ENCODE data around the gene PKD2L1.
"Not testable (repeated sequence)": the region's sequence is repeated elsewhere in the genome, so short reads cannot be mapped to it uniquely, and the experiment has no call there.

PKD2L1 gene

DNA sequence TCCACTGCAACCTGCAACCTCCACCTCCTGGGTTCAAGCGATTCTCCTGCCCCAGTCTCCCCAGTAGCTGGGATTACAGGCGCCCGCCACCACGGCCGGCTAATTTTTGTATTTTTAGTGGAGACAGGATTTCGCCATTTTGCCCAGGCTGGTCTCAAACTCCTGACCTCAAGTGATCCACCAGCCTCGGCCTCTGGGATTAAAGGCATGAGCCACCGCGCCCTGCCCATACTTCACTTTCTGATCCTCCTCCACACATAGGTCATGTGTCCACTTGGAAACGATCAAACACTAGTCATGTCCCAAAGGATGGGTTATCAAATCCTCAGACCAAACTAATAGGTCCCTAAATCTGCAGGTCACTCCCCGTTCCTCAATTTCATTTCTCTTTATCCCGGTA is 44.7 kb downstream of the PKD2L1 start:
- DNase-seq = peak; percentile 46

DNA sequence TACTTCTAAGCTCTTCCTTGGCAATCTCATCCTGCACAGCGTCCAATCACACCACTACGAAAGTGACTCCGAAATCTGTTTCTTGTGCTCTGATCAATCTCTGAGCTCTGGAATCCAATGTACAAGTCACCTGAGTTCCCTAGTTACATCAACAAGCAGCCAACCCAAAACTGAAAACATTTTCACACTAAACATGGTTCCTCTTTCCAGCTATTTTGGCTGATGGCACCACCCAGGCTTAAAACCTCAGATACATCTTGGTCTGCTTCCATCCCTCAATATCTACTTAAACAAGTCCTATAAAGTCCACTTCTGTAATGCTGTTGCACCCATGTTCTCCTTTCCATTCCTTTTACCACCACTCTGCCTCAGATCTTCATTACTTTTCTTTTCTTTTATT is 47.1 kb downstream of the PKD2L1 start:
- peak; percentile 37 for DNase-seq

DNA sequence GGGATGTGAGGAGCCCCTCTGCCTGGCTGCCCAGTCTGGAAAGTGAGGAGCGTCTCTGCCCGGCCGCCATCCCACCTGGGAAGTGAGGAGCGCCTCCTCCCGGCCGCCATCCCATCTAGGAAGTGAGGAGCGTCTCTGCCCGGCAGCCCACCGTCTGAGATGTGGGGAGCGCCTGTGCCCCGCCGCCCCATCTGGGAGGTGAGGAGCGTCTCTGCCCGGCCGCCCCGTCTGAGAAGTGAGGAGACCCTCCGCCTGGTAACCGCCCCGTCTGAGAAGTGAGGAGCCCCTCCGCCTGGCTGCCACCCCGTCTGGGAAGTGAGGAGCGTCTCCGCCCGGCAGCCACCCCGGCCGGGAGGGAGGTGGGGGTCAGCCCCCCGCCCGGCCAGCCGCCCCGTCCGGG is 53.1 kb downstream of the PKD2L1 start:
- not testable (repeated sequence) for DNase-seq

DNA sequence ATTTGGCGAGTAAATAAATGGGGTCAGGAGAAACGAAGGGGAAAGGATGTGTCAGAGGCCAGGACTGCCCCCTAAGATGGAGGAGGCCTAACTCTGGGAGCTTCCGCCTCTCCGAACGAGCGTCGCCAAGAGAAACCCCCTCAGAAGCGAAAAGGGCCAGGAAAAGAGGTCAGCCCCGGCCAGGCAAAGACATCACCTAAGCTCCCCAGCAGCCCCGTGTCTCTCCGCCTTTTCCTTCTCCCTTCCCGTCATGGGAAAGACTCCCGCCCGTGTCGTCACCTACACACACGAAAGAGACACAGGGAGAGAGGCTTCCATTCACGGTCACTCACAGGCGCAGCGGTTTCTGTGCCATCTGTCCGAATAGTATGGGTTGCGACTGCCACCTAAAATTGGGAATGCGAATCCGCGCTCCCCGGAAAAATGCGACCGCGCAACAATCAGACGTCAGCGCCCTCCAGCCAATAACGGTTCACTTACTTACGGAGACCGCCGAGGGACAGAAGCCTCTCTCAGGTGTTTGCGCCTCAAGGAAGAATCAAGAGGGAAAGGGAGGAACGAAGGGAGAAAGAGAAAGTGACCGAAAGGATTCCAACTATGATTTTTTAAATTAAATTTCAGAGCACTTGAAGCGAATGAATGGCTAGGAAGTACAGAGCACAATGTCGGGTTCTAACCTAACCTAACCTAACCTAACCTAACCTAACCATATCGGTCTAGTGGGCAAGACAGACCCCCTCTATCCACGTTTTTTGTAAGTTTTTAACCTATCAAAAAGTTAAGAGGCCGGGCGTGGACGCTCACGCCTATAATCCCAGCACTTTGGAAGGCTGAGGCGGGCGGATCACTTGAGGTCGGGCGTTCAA is 62.6 kb downstream of the PKD2L1 start, which contains the start of gene CWF19L1:
Gene CWF19L1, minus strand, starts transcription at position 400 of the 866 bp plus-strand sequence. Its CDS starts 45 bp downstream, at position 355.
- DNase-seq = peak; percentile 87

DNA sequence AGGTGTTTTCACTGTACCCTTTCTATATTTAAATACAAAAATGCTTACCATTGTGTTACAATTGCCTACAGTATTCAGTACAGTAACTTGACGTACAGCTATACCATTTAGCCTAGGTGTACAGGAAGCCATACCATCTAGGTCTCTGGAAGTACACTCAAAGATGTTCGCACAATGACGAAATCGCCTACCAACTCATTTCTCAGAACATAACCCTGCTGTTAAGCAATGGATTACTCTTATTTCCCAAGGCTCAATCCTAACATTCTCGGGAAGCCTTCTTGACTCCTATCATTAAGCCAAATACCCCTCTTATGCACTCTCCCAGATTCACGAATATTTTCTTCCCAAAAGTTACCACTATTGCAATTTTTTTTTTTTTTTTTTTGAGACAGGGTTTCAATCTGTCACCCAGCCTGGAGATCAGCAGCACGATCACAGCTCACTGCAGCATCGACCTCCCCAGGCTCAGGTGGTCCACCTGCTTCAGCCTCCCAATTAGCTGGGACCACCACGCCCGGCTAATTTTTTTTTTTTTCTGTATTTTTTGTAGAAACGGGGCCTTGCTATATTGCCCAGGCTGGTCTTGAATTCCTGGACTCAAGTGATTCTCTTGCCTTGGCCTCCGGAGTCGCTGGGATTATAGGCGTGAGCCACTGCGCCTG is 64.1 kb downstream of the PKD2L1 start:
- DNase-seq = no peak

DNA sequence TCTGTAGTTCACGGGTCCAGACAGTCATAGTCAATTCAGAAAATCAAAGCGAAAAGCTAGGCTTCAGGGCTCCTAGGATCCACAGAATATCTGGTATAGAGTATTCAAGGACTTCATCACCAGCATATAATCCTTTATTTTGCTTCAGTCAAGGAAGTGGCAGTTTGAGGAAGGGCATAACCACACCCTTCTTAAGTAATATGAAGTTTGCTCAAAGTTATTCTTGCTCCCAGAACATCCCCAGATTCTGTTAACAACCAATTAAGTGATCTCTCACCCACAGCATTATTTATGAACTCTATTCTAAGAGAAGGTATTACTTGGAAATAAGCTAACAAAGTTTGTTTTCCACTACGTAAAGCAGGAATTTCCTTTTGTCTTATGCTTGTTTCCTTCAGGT is 75.8 kb downstream of the PKD2L1 start:
- no peak for DNase-seq

DNA sequence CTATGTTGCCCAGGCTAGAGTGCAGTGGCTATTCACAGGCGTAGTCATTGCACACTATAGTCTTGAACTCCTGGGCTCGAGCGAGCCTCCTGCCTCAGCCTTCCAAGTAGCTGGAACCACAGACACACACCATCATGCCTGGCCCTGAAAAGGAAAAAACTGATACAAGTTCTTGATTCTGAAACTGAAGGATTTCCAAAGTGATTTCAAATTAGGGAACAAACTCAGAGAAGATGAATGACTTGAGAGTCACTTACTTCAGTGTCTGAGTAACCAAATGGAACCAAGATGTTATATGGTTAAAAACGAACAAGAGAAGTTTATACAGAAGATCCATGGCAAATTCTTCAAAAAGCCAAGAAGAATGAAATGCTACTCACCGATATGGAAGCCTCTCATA is 77.0 kb downstream of the PKD2L1 start:
- peak; percentile 33 for DNase-seq

DNA sequence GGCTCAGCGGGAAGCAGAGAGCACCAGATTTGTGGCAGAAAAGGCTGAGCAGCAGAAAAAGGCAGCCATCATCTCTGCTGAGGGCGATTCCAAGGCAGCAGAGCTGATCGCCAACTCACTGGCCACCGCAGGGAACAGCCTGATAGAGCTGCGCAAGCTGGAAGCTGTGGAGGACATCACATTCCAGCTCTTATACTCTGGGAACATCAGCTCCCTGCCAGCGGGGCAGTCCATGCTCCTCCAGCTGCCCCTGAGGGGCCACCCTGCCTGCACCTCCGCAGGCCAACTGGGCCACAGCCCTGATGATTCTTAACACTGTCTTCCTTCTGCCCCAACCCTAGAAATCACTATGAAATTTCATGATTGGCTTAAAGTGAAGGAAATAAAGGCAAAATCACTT is 81.2 kb downstream of the PKD2L1 start:
- DNase-seq = no peak

DNA sequence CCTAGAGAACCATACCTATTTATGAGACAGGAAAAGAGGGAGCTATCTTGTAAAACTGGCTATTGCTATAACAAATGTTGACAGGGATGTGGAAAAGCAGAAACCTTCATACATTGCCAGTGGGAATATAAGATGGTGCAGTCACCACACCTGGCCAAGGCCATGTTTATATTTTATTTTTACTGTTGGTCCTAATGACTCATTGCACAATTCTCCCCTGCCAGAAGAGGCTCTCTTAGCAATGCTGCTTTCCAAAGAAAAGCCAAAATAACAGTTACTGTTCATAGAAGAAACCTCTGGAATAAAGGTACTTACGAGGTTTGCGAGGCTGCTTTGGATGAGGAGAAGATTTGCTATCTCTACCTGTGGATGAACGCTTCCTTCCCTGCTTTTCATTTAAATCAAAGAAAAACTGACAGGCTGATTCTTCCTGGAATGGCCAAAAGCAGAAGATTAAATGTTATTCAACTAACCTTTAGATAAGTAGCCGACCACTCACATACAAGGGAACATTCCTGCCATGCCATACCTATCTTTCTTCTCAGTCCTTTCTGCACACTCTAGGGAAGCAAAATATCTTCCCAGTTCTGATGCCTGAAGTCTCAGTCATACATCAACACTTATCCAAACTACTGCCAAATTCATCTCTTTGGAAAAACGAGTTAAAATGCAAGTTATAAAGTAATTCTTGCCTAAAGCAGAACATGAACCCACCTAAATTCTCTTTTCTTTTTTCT is 84.4 kb downstream of the PKD2L1 start:
- DNase-seq = no peak

DNA sequence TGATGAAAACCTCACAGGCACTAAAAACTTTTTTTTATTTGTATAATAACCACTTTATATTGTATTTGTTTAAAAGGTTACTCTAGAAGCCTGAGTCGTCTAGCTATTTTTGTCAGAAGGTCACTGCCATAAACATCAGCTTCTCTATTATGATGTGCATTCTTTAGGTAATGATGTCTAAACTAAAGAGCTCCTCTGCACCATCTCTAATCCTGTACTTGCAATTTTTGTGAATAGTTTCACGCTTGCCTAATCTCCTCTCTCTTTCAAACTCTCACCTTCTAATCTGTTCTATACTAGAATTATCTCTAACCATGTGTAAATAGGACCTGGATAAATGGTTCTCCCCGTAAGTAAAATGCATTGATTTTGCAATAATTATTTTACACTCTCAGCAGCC is 90.2 kb downstream of the PKD2L1 start:
- DNase-seq = no peak

DNA sequence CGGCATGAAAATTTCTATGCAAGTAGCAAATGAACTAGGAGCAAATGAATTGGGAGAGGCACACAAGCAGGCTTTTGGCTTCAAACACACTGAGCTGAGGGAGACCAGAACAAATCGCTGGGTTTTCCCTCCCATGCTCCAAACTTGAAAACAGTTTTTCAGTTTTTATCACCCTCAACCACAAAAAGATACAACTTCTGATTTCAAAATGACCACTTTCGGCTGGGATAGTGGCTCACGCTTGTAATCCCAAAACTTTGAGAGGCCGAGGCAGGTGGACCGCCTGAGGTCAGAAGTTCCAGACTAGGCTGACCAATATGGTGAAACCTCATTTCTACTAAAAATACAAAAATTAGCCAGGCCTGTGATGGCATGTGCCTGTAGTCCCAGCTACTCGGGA is 91.6 kb downstream of the PKD2L1 start:
- DNase-seq = no peak
